Activated CD4-positive, alpha-beta T cell treated with anti-CD3 and anti-CD28 coated beads, Interleukin-2, amount 10 ng/mL, durations not matched to agents 24 days and 14 days (primary cell): Measurements from ENCODE around the gene ANKRD13B. TPM values are rescaled to one million over a fixed set of nuclear protein-coding genes. Genes with fewer than 3 reads are reported as not detected.

Experiments used
- DNase-seq: peaks from one replicate; pipeline ENCODE4 v3.0.0; 2022
- H3K27ac Mint-ChIP-seq: one replicate; pipeline ENCODE4 v1.8.0; 2022; ENCODE audit warnings: mild to moderate bottlenecking, mixed read lengths
- H3K27me3 Mint-ChIP-seq: one replicate; pipeline ENCODE4 v1.8.0; 2022; ENCODE audit warnings: mixed read lengths
- H3K36me3 Mint-ChIP-seq: one replicate; pipeline ENCODE4 v1.8.0; 2022; ENCODE audit warnings: low read depth, mild to moderate bottlenecking, mixed read lengths
- H3K4me1 Mint-ChIP-seq: one replicate; pipeline ENCODE4 v1.8.0; 2021; ENCODE audit warnings: mixed read lengths
- H3K4me3 Mint-ChIP-seq: one replicate; pipeline ENCODE4 v1.8.0; 2022; ENCODE audit warnings: mild to moderate bottlenecking, moderate library complexity, mixed read lengths
- H3K9me3 Mint-ChIP-seq: one replicate; pipeline ENCODE4 v1.8.0; 2021; ENCODE audit warnings: mixed read lengths
- intact Hi-C: fragments of 100-400 bp; cut with micrococcal nuclease; formaldehyde crosslinking; loops from one replicate; pipeline ENCODE4 v1.15.1; 2023
- total RNA-seq: library from RNA; stranded (reverse); gene quantifications from 2 replicates; pipeline ENCODE4 v1.2.3, GENCODE V29; 2022

ANKRD13B gene
- total RNA-seq, 1 donor from 2014 or later: 49.8 TPM

GRCh38 chr17:29590411-29591145, 2.4 kb upstream of the ANKRD13B start:
- Mint-ChIP-seq H3K27ac (peak overlapping the region; percentile 95), H3K4me1 (peaks cover 46% of the 10 kb centered on the region), H3K9me3 (no peaks in the 10 kb centered on the region), H3K4me3 (peak overlapping the region; percentile 92), H3K36me3 (peaks cover 2% of the 10 kb centered on the region), H3K27me3 (no peaks in the 10 kb centered on the region)
- intact Hi-C loops: loop anchor here (1.0 kb wide), 3 partner anchors 10 to 200 kb away; partner anchors contain the start of gene TAOK1
- DNase-seq: no peak

GRCh38 chr17:29591146-29591736, 1.7 kb upstream of the ANKRD13B start:
- Mint-ChIP-seq H3K9me3 (no peaks in the 10 kb centered on the region), H3K27me3 (no peaks in the 10 kb centered on the region), H3K27ac (peak overlapping the region; percentile 86), H3K4me3 (peak overlapping the region; percentile 92), H3K36me3 (peaks cover 2% of the 10 kb centered on the region), H3K4me1 (peaks cover 44% of the 10 kb centered on the region)
- intact Hi-C loops: loop anchor here (1.0 kb wide), 3 partner anchors 11 to 201 kb away; partner anchors contain the start of gene TAOK1
- DNase-seq: peak; percentile 75

- Mint-ChIP-seq H3K27ac (peak overlapping the region; percentile 86), H3K4me1 (peaks cover 39% of the 10 kb centered on the region), H3K9me3 (no peaks in the 10 kb centered on the region), H3K27me3 (no peaks in the 10 kb centered on the region), H3K36me3 (peaks cover 2% of the 10 kb centered on the region), H3K4me3 (peak overlapping the region; percentile 92)
- peak; percentile 95 for DNase-seq
- intact Hi-C loops: loop anchor here (1.0 kb wide), 3 partner anchors 12 to 202 kb away; partner anchors contain the start of gene TAOK1
Measured at GRCh38 chr17:29591737-29592608, 959 bp upstream of the ANKRD13B start.

- peak; percentile 79 for DNase-seq
- peak overlapping the region; percentile 83 for H3K4me3 Mint-ChIP-seq
Measured at GRCh38 chr17:29593591-29594518, 923 bp downstream of the ANKRD13B start.

GRCh38 chr17:29594519-29595090, 1.7 kb downstream of the ANKRD13B start:
- H3K4me3 Mint-ChIP-seq: peak overlapping the region; percentile 83
- intact Hi-C loops: no loop called here
- H3K36me3 Mint-ChIP-seq: no peaks in the 10 kb centered on the region
- no peaks in the 10 kb centered on the region for H3K27me3 Mint-ChIP-seq
- H3K9me3 Mint-ChIP-seq: no peaks in the 10 kb centered on the region
- H3K4me1 Mint-ChIP-seq: peaks cover 28% of the 10 kb centered on the region
- no peak for DNase-seq
- no peak overlapping the region for H3K27ac Mint-ChIP-seq

More at GRCh38 chr17:29593591-29594518, 923 bp downstream of the ANKRD13B start:
- Mint-ChIP-seq H3K4me1 (peaks cover 28% of the 10 kb centered on the region), H3K36me3 (no peaks in the 10 kb centered on the region), H3K27me3 (no peaks in the 10 kb centered on the region), H3K9me3 (no peaks in the 10 kb centered on the region), H3K27ac (peak overlapping the region; percentile 37)
- intact Hi-C loops: no loop called here

GRCh38 chr17:29595107-29595942, 2.4 kb downstream of the ANKRD13B start:
- H3K36me3 Mint-ChIP-seq: no peaks in the 10 kb centered on the region
- intact Hi-C loops: no loop called here
- no peak overlapping the region for H3K27ac Mint-ChIP-seq
- no peaks in the 10 kb centered on the region for H3K27me3 Mint-ChIP-seq
- H3K9me3 Mint-ChIP-seq: no peaks in the 10 kb centered on the region
- H3K4me1 Mint-ChIP-seq: peaks cover 23% of the 10 kb centered on the region
- no peak for DNase-seq
- peak overlapping the region; percentile 30 for H3K4me3 Mint-ChIP-seq

- H3K4me3 Mint-ChIP-seq: no peak overlapping the region
- intact Hi-C loops: no loop called here
- H3K27me3 Mint-ChIP-seq: no peaks in the 10 kb centered on the region
Measured at GRCh38 chr17:29595943-29596774, 3.2 kb downstream of the ANKRD13B start.

GRCh38 chr17:29596811-29597210, 3.9 kb downstream of the ANKRD13B start:
- intact Hi-C loops: no loop called here
- no peaks in the 10 kb centered on the region for H3K36me3 Mint-ChIP-seq

More at GRCh38 chr17:29595943-29596774, 3.2 kb downstream of the ANKRD13B start:
- Mint-ChIP-seq H3K4me1 (peaks cover 16% of the 10 kb centered on the region), H3K9me3 (no peaks in the 10 kb centered on the region), H3K27ac (no peak overlapping the region), H3K36me3 (no peaks in the 10 kb centered on the region)
- DNase-seq: no peak

GRCh38 chr17:29597361-29598172, 4.6 kb downstream of the ANKRD13B start:
- intact Hi-C loops: no loop called here
- Mint-ChIP-seq H3K36me3 (no peaks in the 10 kb centered on the region), H3K27me3 (no peaks in the 10 kb centered on the region), H3K9me3 (no peaks in the 10 kb centered on the region), H3K4me1 (peaks cover 5% of the 10 kb centered on the region), H3K4me3 (no peak overlapping the region), H3K27ac (no peak overlapping the region)
- no peak for DNase-seq

More at GRCh38 chr17:29596811-29597210, 3.9 kb downstream of the ANKRD13B start:
- DNase-seq: no peak
- H3K9me3 Mint-ChIP-seq: no peaks in the 10 kb centered on the region
- peaks cover 11% of the 10 kb centered on the region for H3K4me1 Mint-ChIP-seq
- H3K27me3 Mint-ChIP-seq: no peaks in the 10 kb centered on the region
- no peak overlapping the region for H3K4me3 Mint-ChIP-seq
- no peak overlapping the region for H3K27ac Mint-ChIP-seq

GRCh38 chr17:29603109-29603674, 10.3 kb downstream of the ANKRD13B start:
- Mint-ChIP-seq H3K4me3 (no peak overlapping the region), H3K4me1 (no peaks in the 10 kb centered on the region), H3K27me3 (no peaks in the 10 kb centered on the region), H3K9me3 (no peaks in the 10 kb centered on the region), H3K36me3 (no peaks in the 10 kb centered on the region), H3K27ac (no peak overlapping the region)
- no peak for DNase-seq
- intact Hi-C loops: no loop called here
